Measurements from ENCODE around the gene DNAJA1. TPM values are rescaled to one million over a fixed set of nuclear protein-coding genes. Genes with fewer than 3 reads are reported as not detected.
"Not testable (repeated sequence)": the region's sequence is repeated elsewhere in the genome, so short reads cannot be mapped to it uniquely, and the experiment has no call there.

DNAJA1 gene
- total RNA-seq, 4 donors from 2014 or later, result 41.4 to 73.0 (median 58.5) TPM

GRCh38 chr9:32992595-32993238 is 32.4 kb upstream of the DNAJA1 start:
- 37% methylated on average over 3 of the region's 3 CpGs for WGBS
- H3K27me3 ChIP-seq, result no peaks in the 10 kb centered on the region
- H3K4me1 ChIP-seq, result peaks cover 5% of the 10 kb centered on the region
- DNase-seq (ENCODE audit: low spot score in 2 of 2), result no peak
- H3K4me3 ChIP-seq, result no peak overlapping the region
- TF ChIP-seq EP300 (IDR thresholded peaks at IDR 0.05), result no peak
- TF ChIP-seq CTCF (IDR thresholded peaks at IDR 0.05), result no peak
- no peak for TF ChIP-seq POLR2AphosphoS5 (IDR thresholded peaks at IDR 0.05)
- TF ChIP-seq POLR2A (IDR thresholded peaks at IDR 0.05), result no peak
- no peaks in the 10 kb centered on the region for H3K9me3 ChIP-seq
- H3K27ac ChIP-seq, result no peak overlapping the region
- peaks cover 34% of the 10 kb centered on the region for H3K36me3 ChIP-seq

- Histone ChIP-seq H3K4me3 (peak overlapping the region; percentile 92), H3K27ac (peak overlapping the region; percentile 93), H3K36me3 (peaks cover 11% of the 10 kb centered on the region), H3K4me1 (peaks cover 18% of the 10 kb centered on the region)
- not testable (repeated sequence) for H3K9me3 ChIP-seq; DNase-seq (ENCODE audit: low spot score in 2 of 2); H3K27me3 ChIP-seq
- 6% methylated on average over 12 of the region's 12 CpGs for WGBS
Observed at GRCh38 chr9:33000682-33001055, 24.4 kb upstream of the DNAJA1 start.

GRCh38 chr9:33005335-33005734 is 19.7 kb upstream of the DNAJA1 start:
- H3K4me1 ChIP-seq, result peaks cover 11% of the 10 kb centered on the region
- not testable (repeated sequence) for H3K36me3 ChIP-seq; DNase-seq (ENCODE audit: low spot score in 2 of 2); H3K9me3 ChIP-seq; H3K27me3 ChIP-seq; H3K27ac ChIP-seq; H3K4me3 ChIP-seq

GRCh38 chr9:33007755-33008154 is 17.3 kb upstream of the DNAJA1 start:
- WGBS, result 87% methylated on average over 4 of the region's 4 CpGs
- Histone ChIP-seq H3K27me3 (no peaks in the 10 kb centered on the region), H3K9me3 (no peaks in the 10 kb centered on the region), H3K4me3 (no peak overlapping the region), H3K4me1 (no peaks in the 10 kb centered on the region), H3K27ac (no peak overlapping the region), H3K36me3 (no peaks in the 10 kb centered on the region)
- DNase-seq (ENCODE audit: low spot score in 2 of 2), result no peak
- TF ChIP-seq POLR2AphosphoS5 (IDR thresholded peaks at IDR 0.05), result no peak
- no peak for TF ChIP-seq EP300 (IDR thresholded peaks at IDR 0.05)
- TF ChIP-seq POLR2A (IDR thresholded peaks at IDR 0.05), result no peak
- TF ChIP-seq CTCF (IDR thresholded peaks at IDR 0.05), result no peak

- no peak overlapping the region for H3K27ac ChIP-seq
- no peaks in the 10 kb centered on the region for H3K4me1 ChIP-seq
- no peak for DNase-seq (ENCODE audit: low spot score in 2 of 2)
- H3K9me3 ChIP-seq, result no peaks in the 10 kb centered on the region
- TF ChIP-seq EP300 (IDR thresholded peaks at IDR 0.05), result no peak
- no peak for TF ChIP-seq POLR2AphosphoS5 (IDR thresholded peaks at IDR 0.05)
- no peak for TF ChIP-seq CTCF (IDR thresholded peaks at IDR 0.05)
- TF ChIP-seq POLR2A (IDR thresholded peaks at IDR 0.05), result no peak
- WGBS, result 87% methylated on average over 3 of the region's 3 CpGs
- no peak overlapping the region for H3K4me3 ChIP-seq
- H3K36me3 ChIP-seq, result no peaks in the 10 kb centered on the region
- H3K27me3 ChIP-seq, result no peaks in the 10 kb centered on the region
Observed at GRCh38 chr9:33011831-33012230, 13.2 kb upstream of the DNAJA1 start.

- H3K9me3 ChIP-seq, result no peaks in the 10 kb centered on the region
- no peak for DNase-seq (ENCODE audit: low spot score in 2 of 2)
- H3K4me3 ChIP-seq, result no peak overlapping the region
- H3K4me1 ChIP-seq, result no peaks in the 10 kb centered on the region
- H3K27me3 ChIP-seq, result no peaks in the 10 kb centered on the region
- H3K27ac ChIP-seq, result no peak overlapping the region
- 86% methylated on average over 3 of the region's 3 CpGs for WGBS
- H3K36me3 ChIP-seq, result no peaks in the 10 kb centered on the region
- TF ChIP-seq POLR2A (IDR thresholded peaks at IDR 0.05) (no peak), CTCF (IDR thresholded peaks at IDR 0.05) (no peak), POLR2AphosphoS5 (IDR thresholded peaks at IDR 0.05) (no peak), EP300 (IDR thresholded peaks at IDR 0.05) (no peak)
Observed at GRCh38 chr9:33012328-33013069, 12.6 kb upstream of the DNAJA1 start.

Data from suprapubic skin (tissue), 4 donors.